Lung microvascular endothelial cell (primary cell): Measurements from ENCODE around the gene TTC23L. TPM values are rescaled to one million over a fixed set of nuclear protein-coding genes. Genes with fewer than 3 reads are reported as not detected.
A peak's percentile ranks its signal among the peaks of the same experiment; 100 is the strongest.

Experiments used
- DNase-seq, 2 donors: peaks; one replicate each; pipeline versions ENCODE4 v3.0.0 to v3.0.0-alpha.2; 2010; ENCODE audit warnings: low read depth in 2 of 2
- total RNA-seq: library from RNA; depleted of rRNA; stranded (reverse); fragments of >200 nt; gene quantifications from 2 replicates; pipeline ENCODE4 v1.2.1, GENCODE V29; 2014

TTC23L gene
- total RNA-seq, 1 donor from 2014 or later = not detected

GRCh38 chr5:34832568-34832967 is 6.4 kb upstream of the TTC23L start:
- DNase-seq = no peak

GRCh38 chr5:34833090-34833489 is 5.9 kb upstream of the TTC23L start:
- DNase-seq = no peak

GRCh38 chr5:34833976-34834793 is 4.8 kb upstream of the TTC23L start:
- DNase-seq = no peak

GRCh38 chr5:34834794-34835089 is 4.2 kb upstream of the TTC23L start:
- DNase-seq = no peak

- no peak for DNase-seq
Measured at GRCh38 chr5:34835664-34836063, 3.3 kb upstream of the TTC23L start.

- no peak for DNase-seq
Measured at GRCh38 chr5:34841816-34842215, 2.9 kb downstream of the TTC23L start.

GRCh38 chr5:34842554-34842953 is 3.6 kb downstream of the TTC23L start:
- no peak for DNase-seq

- DNase-seq = no peak
Measured at GRCh38 chr5:34843497-34843896, 4.5 kb downstream of the TTC23L start.

- DNase-seq = no peak
Measured at GRCh38 chr5:34844106-34844505, 5.1 kb downstream of the TTC23L start.

GRCh38 chr5:34844999-34845398 is 6.0 kb downstream of the TTC23L start:
- DNase-seq = no peak

GRCh38 chr5:34847056-34847455 is 8.1 kb downstream of the TTC23L start:
- DNase-seq = no peak

- DNase-seq = no peak
Measured at GRCh38 chr5:34847552-34847951, 8.6 kb downstream of the TTC23L start.

GRCh38 chr5:34848230-34848629 is 9.3 kb downstream of the TTC23L start:
- no peak for DNase-seq

GRCh38 chr5:34849253-34849652 is 10.3 kb downstream of the TTC23L start:
- DNase-seq = no peak

GRCh38 chr5:34854459-34855174 is 15.7 kb downstream of the TTC23L start:
- DNase-seq = no peak

- DNase-seq = no peak
Measured at GRCh38 chr5:34857161-34857560, 18.2 kb downstream of the TTC23L start.

GRCh38 chr5:34857894-34858293 is 18.9 kb downstream of the TTC23L start:
- no peak for DNase-seq

- DNase-seq = no peak
Measured at GRCh38 chr5:34858790-34859189, 19.8 kb downstream of the TTC23L start.

GRCh38 chr5:34859253-34859652 is 20.3 kb downstream of the TTC23L start:
- no peak for DNase-seq

- peak; percentile 57 to 62 for DNase-seq
Measured at GRCh38 chr5:34863946-34864345, 25.0 kb downstream of the TTC23L start.

- DNase-seq = no peak
Measured at GRCh38 chr5:34865091-34865490, 26.1 kb downstream of the TTC23L start.

- no peak for DNase-seq
Measured at GRCh38 chr5:34866989-34867471, 28.1 kb downstream of the TTC23L start.

GRCh38 chr5:34867660-34868059 is 28.7 kb downstream of the TTC23L start:
- DNase-seq = no peak
